Colonic mucosa (tissue), 4 donors: ENCODE measurements around the gene CD19. TPM values are rescaled to one million over a fixed set of nuclear protein-coding genes. Genes with fewer than 3 reads are reported as not detected.
"Not testable (repeated sequence)": the region's sequence is repeated elsewhere in the genome, so short reads cannot be mapped to it uniquely, and the experiment has no call there.

ENCODE experiments used
- DNase-seq: peaks from one replicate; pipeline ENCODE4 v3.0.0-alpha.2; 2020
- H3K27ac ChIP-seq: fragments of 200-600 bp; one replicate; pipeline ENCODE4 v1.8.0; 2021
- H3K27me3 ChIP-seq: fragments of 200-600 bp; one replicate; pipeline ENCODE4 v1.8.0; 2021
- H3K36me3 ChIP-seq: fragments of 200-600 bp; one replicate; pipeline ENCODE4 v1.8.0; 2021
- H3K4me1 ChIP-seq: fragments of 200-600 bp; one replicate; pipeline ENCODE4 v1.8.0; 2021; ENCODE audit warnings: mild to moderate bottlenecking
- H3K4me3 ChIP-seq: fragments of 200-600 bp; one replicate; pipeline ENCODE4 v1.8.0; 2021
- H3K9ac ChIP-seq, 2 donors: one replicate each; pipeline ENCODE4 v1.7.0; 2013; ENCODE audit warnings: control low read depth in 2 of 2, low read depth in 2 of 2, low read length in 2 of 2
- H3K9me3 ChIP-seq: fragments of 200-600 bp; one replicate; pipeline ENCODE4 v1.8.0; 2021
- CTCF ChIP-seq: fragments of 200-600 bp; IDR thresholded peaks from one replicate; pipeline ENCODE4 v1.8.0; 2022; ENCODE audit warnings: antibody characterized with exemption, mild to moderate bottlenecking
- intact Hi-C: fragments of 100-400 bp; cut with DNase I; formaldehyde crosslinking; loops from one replicate; pipeline ENCODE4 v1.14.1; 2022
- total RNA-seq, 2 donors: library from RNA; stranded (reverse); fragmentation: NEBNext Ultra II Directional in 1 of 2; extraction: Animal tissue kit (Norgen Biotek cat#: 25700) in 1 of 2; gene quantifications; one replicate each; pipeline ENCODE4 v1.2.1, GENCODE V29; 2021
- donor health status: healthy.
- donor health status: DM: no; HTN: no; CAD: no.
- donor health status: DM: no; HTN: no; CAD: no.

Gene CD19
- total RNA-seq: under 1 TPM; 0.40 to 0.74 TPM

GRCh38 chr16:28931801-28932225, at the start of gene CD19:
CD19 (plus strand) TSS chr16:28931971; CDS start chr16:28932001, 30 bp downstream.
- Histone ChIP-seq H3K4me1 (peaks cover 6% of the 10 kb centered on the region), H3K27ac (no peak within 1 kb of the TSS), H3K9me3 (no peaks in the 10 kb centered on the region), H3K9ac (no peak within 1 kb of the TSS), H3K4me3 (no peak within 1 kb of the TSS), H3K27me3 (no peaks in the 10 kb centered on the region), H3K36me3 (no peaks in the 10 kb centered on the region)
- DNase-seq: no peak
- TF ChIP-seq CTCF: no peak
- intact Hi-C loops: no loop called here

GRCh38 chr16:28882551-28883160, 49.1 kb upstream of the CD19 start:
- Histone ChIP-seq H3K27me3 (no peaks in the 10 kb centered on the region), H3K4me3 (no peak overlapping the region), H3K36me3 (no peaks in the 10 kb centered on the region), H3K4me1 (peaks cover 8% of the 10 kb centered on the region), H3K9me3 (no peaks in the 10 kb centered on the region), H3K9ac (no peak overlapping the region), H3K27ac (no peak overlapping the region)
- DNase-seq: no peak
- intact Hi-C loops: no loop called here
- no peak for TF ChIP-seq CTCF

GRCh38 chr16:28883221-28883996, 48.4 kb upstream of the CD19 start:
- H3K27ac ChIP-seq: no peak overlapping the region
- H3K9me3 ChIP-seq: no peaks in the 10 kb centered on the region
- TF ChIP-seq CTCF: no peak
- H3K9ac ChIP-seq: no peak overlapping the region
- no peak overlapping the region for H3K4me3 ChIP-seq
- no peak for DNase-seq
- H3K4me1 ChIP-seq: peaks cover 8% of the 10 kb centered on the region
- H3K36me3 ChIP-seq: no peaks in the 10 kb centered on the region
- intact Hi-C loops: no loop called here
- no peaks in the 10 kb centered on the region for H3K27me3 ChIP-seq

GRCh38 chr16:28884045-28884444, 47.7 kb upstream of the CD19 start:
- H3K27ac ChIP-seq: no peak overlapping the region
- H3K4me1 ChIP-seq: peaks cover 8% of the 10 kb centered on the region
- no peak overlapping the region for H3K9ac ChIP-seq
- no peaks in the 10 kb centered on the region for H3K36me3 ChIP-seq
- H3K4me3 ChIP-seq: no peak overlapping the region
- DNase-seq: no peak
- intact Hi-C loops: no loop called here
- H3K27me3 ChIP-seq: no peaks in the 10 kb centered on the region
- TF ChIP-seq CTCF: no peak
- H3K9me3 ChIP-seq: no peaks in the 10 kb centered on the region

GRCh38 chr16:28886945-28887344, 44.8 kb upstream of the CD19 start:
- Histone ChIP-seq H3K4me3 (no peak overlapping the region), H3K27me3 (no peaks in the 10 kb centered on the region), H3K9ac (no peak overlapping the region), H3K4me1 (no peaks in the 10 kb centered on the region), H3K36me3 (no peaks in the 10 kb centered on the region), H3K27ac (no peak overlapping the region), H3K9me3 (no peaks in the 10 kb centered on the region)
- no peak for TF ChIP-seq CTCF
- no peak for DNase-seq
- intact Hi-C loops: no loop called here

- H3K9me3 ChIP-seq, H3K27ac ChIP-seq, H3K27me3 ChIP-seq, H3K4me1 ChIP-seq, H3K36me3 ChIP-seq, DNase-seq, H3K4me3 ChIP-seq, H3K9ac ChIP-seq, intact Hi-C loops: not testable (repeated sequence)
Measured at GRCh38 chr16:28890355-28890754, 41.4 kb upstream of the CD19 start.
